K562 (cell line): ENCODE measurements around the gene PGBD1. TPM values are rescaled to one million over a fixed set of nuclear protein-coding genes. Genes with fewer than 3 reads are reported as not detected.

ENCODE experiments used
- BDP1 ChIP-seq: IDR thresholded peaks from 3 replicates; pipeline ENCODE4 v1.6.1; 2011; ENCODE audit not compliant: insufficient read length, insufficient read depth
- FOXP1 ChIP-seq: sonication (generic); formaldehyde crosslinking; IDR thresholded peaks from 2 replicates; pipeline ENCODE4 v1.8.0; 2022; ENCODE audit warnings: mild to moderate bottlenecking, missing genetic modification reagents
- HDAC3 ChIP-seq: fragments of 450-650 bp; IDR thresholded peaks from 2 replicates; pipeline ENCODE4 v1.6.1; 2018; ENCODE audit warnings: borderline replicate concordance, mild to moderate bottlenecking, moderate library complexity; ENCODE audit not compliant: partially characterized antibody
- HIVEP1 ChIP-seq: fragments of 250-450 bp; sonication (Bioruptor Pico); IDR thresholded peaks from 2 replicates; pipeline ENCODE4 v1.4.0; 2020; ENCODE audit warnings: mild to moderate bottlenecking
- HNRNPL ChIP-seq: fragments of 200-400 bp; formaldehyde crosslinking; IDR thresholded peaks from 2 replicates; pipeline ENCODE4 v1.6.1; 2017; ENCODE audit warnings: low read depth, mild to moderate bottlenecking, low read length
- HNRNPLL ChIP-seq: fragments of 200-400 bp; formaldehyde crosslinking; IDR thresholded peaks from 2 replicates; pipeline ENCODE4 v1.6.1; 2017; ENCODE audit warnings: low read length, low read depth, mild to moderate bottlenecking; ENCODE audit not compliant: poor library complexity, severe bottlenecking
- LEF1 ChIP-seq: fragments of 450-650 bp; IDR thresholded peaks from 2 replicates; pipeline ENCODE4 v1.6.1; 2016; ENCODE audit warnings: mild to moderate bottlenecking
- MAX ChIP-seq: sonication (generic); formaldehyde crosslinking; IDR thresholded peaks from 2 replicates; pipeline ENCODE4 v1.9.0; 2022; ENCODE audit warnings: mild to moderate bottlenecking, missing genetic modification reagents
- MXI1 ChIP-seq: IDR thresholded peaks from 2 replicates; pipeline ENCODE4 v1.6.1; 2011; ENCODE audit warnings: low read depth, mild to moderate bottlenecking, improper control_type of control experiment, low read length
- NBN ChIP-seq: fragments of 450-650 bp; IDR thresholded peaks from 2 replicates; pipeline ENCODE4 v1.6.1; 2016; ENCODE audit warnings: low read depth, mild to moderate bottlenecking
- NFIC ChIP-seq: fragments of 450-650 bp; IDR thresholded peaks from 2 replicates; pipeline ENCODE4 v1.6.1; 2017; ENCODE audit warnings: mild to moderate bottlenecking, inconsistent platforms
- OTX1 ChIP-seq: fragments of 450-650 bp; formaldehyde crosslinking; IDR thresholded peaks from 2 replicates; pipeline ENCODE4 v1.4.0; 2022; ENCODE audit warnings: mild to moderate bottlenecking
- PKNOX1 ChIP-seq: fragments of 450-650 bp; IDR thresholded peaks from 2 replicates; pipeline ENCODE4 v1.6.1; 2016
- POU5F1 ChIP-seq: fragments of 150-350 bp; IDR thresholded peaks from 2 replicates; pipeline ENCODE4 v1.6.1; 2014; ENCODE audit warnings: borderline replicate concordance, low read length, low read depth, mild to moderate bottlenecking; ENCODE audit not compliant: partially characterized antibody
- PRPF4 ChIP-seq: fragments of 200-400 bp; formaldehyde crosslinking; IDR thresholded peaks from one replicate; pipeline ENCODE4 v1.6.1; 2017; ENCODE audit warnings: low read length, low read depth, mild to moderate bottlenecking; ENCODE audit not compliant: insufficient read depth, poor library complexity, severe bottlenecking
- RCOR1 ChIP-seq, 2 experiments: IDR thresholded peaks; 2 replicates each; pipeline ENCODE4 v1.6.1; 2012; ENCODE audit warnings: low read depth in 2 of 2, low read length in 2 of 2, borderline replicate concordance in 1 of 2, improper control_type of control experiment in 1 of 2
- RNF219 ChIP-seq: fragments of 250-450 bp; sonication (Bioruptor Pico); IDR thresholded peaks from 2 replicates; pipeline ENCODE4 v1.5.0; 2022; ENCODE audit warnings: mild to moderate bottlenecking
- SAFB ChIP-seq: fragments of 200-400 bp; formaldehyde crosslinking; IDR thresholded peaks from 2 replicates; pipeline ENCODE4 v1.6.1; 2017; ENCODE audit warnings: low read depth, low read length, borderline replicate concordance
- SRSF7 ChIP-seq: fragments of 200-400 bp; formaldehyde crosslinking; optimal IDR thresholded peaks from 2 replicates; pipeline ENCODE3; 2017; ENCODE audit warnings: mild to moderate bottlenecking, low read depth, low read length
- TCF7L2 ChIP-seq: fragments of 150-350 bp; IDR thresholded peaks from 2 replicates; pipeline ENCODE4 v1.6.1; 2016; ENCODE audit warnings: low read depth, mild to moderate bottlenecking, low read length, moderate library complexity
- TFAP4 ChIP-seq: sonication (generic); formaldehyde crosslinking; IDR thresholded peaks from 2 replicates; pipeline ENCODE4 v1.8.0; 2022; ENCODE audit warnings: missing genetic modification reagents, mild to moderate bottlenecking, moderate library complexity, borderline replicate concordance
- TGIF2 ChIP-seq: sonication (generic); formaldehyde crosslinking; IDR thresholded peaks from 2 replicates; pipeline ENCODE4 v1.8.1; 2022; ENCODE audit warnings: mild to moderate bottlenecking, missing genetic modification reagents, moderate library complexity
- ZFP30 ChIP-seq: fragments of 250-450 bp; sonication (Bioruptor Pico); IDR thresholded peaks from 2 replicates; pipeline ENCODE4 v1.8.0; 2022; ENCODE audit warnings: moderate library complexity, mild to moderate bottlenecking, inconsistent platforms, borderline replicate concordance
- ZNF23 ChIP-seq: fragments of 250-450 bp; sonication (Bioruptor Pico); IDR thresholded peaks from 2 replicates; pipeline ENCODE4 v1.4.0; 2020; ENCODE audit warnings: mild to moderate bottlenecking
- ZNF431 ChIP-seq: sonication (generic); formaldehyde crosslinking; IDR thresholded peaks from 2 replicates; pipeline ENCODE4 v1.8.0; 2022; ENCODE audit warnings: mild to moderate bottlenecking, missing genetic modification reagents
- polyA plus RNA-seq, 8 experiments: library from polyadenylated mRNA; depleted of rRNA in 4 of 8; stranded (reverse) in 5 of 8; unstranded in 3 of 8; fragments of >200 nt; fragmentation: Nextera tagmentation in 2 of 8; fragmentation: Illumina TruSeq in 1 of 8; extraction: Ambion mirVana in 2 of 8; extraction: Trizol in 1 of 8; gene quantifications; 2 replicates each; pipeline versions ENCODE4 v1.2.1 to v1.2.3, GENCODE V29; 2011 to 2014; ENCODE audit warnings: inconsistent platforms in 1 of 8, missing spikeins in 1 of 8
- total RNA-seq, 7 experiments: library from RNA; depleted of rRNA in 6 of 7; stranded (reverse); fragments of >200 nt in 6 of 7; fragmentation: Illumina TruSeq in 2 of 7; extraction: Trizol in 2 of 7; gene quantifications; 2 replicates each; pipeline versions ENCODE4 v1.2.1 to v1.2.3, GENCODE V29; 2011 to 2021; ENCODE audit warnings: low replicate concordance in 1 of 7

The PGBD1 gene
- total and polyA plus RNA-seq, 9 of the 15 experiments (the other 6 are each of a cell fraction or from before 2014, with no cell fraction given): 3.3 to 9.0 (median 7.3) TPM

- TF ChIP-seq RNF219 (CRISPR knock-in tag) (no peak), LEF1 (0 out of 2 replicates have a peak, but pooled peaks have one; percentile 53), HIVEP1 (peak; percentile 75; the same call in 1 of the 2 replicates), TCF7L2 (no peak), FOXP1 (no peak), SRSF7 (no peak), TGIF2 (no peak), HNRNPL (no peak), PRPF4 (no peak), ZNF431 (CRISPR knock-in tag) (0 out of 2 replicates have a peak, but pooled peaks have one; percentile 10), MAX (CRISPR knock-in tag) (0 out of 2 replicates have a peak, but pooled peaks have one; percentile 47), HNRNPLL (peak; percentile 40), TFAP4 (CRISPR knock-in tag) (peak; percentile 94), ZNF23 (no peak), POU5F1 (no peak), BDP1 (no peak), RCOR1 (IDR thresholded peaks at IDR 0.05; ENCODE audit: borderline replicate concordance in 1 of 2, low read depth in 2 of 2, low read length in 2 of 2) (peak in 1 of 2 experiments; percentile 83; a peak in 2 of 4 replicates), HDAC3 (no peak), PKNOX1 (no peak), OTX1 (CRISPR knock-in tag) (peak; percentile 84), NFIC (no peak), MXI1 (no peak), NBN (peak; percentile 93), ZFP30 (CRISPR knock-in tag) (0 out of 2 replicates have a peak, but pooled peaks have one; percentile 47), SAFB (no peak)
Measured at GRCh38 chr6:28266962-28267694, 14.2 kb upstream of the PGBD1 start, which contains the start of gene ZSCAN26 (continued).
